Measurements from ENCODE around the gene TRIO. TPM values are rescaled to one million over a fixed set of nuclear protein-coding genes. Genes with fewer than 3 reads are reported as not detected.

TRIO gene
- total and polyA plus RNA-seq, 2 of the 8 experiments (the other 6 are each of a cell fraction or from before 2014, with no cell fraction given): 35.1 to 69.1 TPM

GRCh38 chr5:14215901-14216300 is 72.8 kb downstream of the TRIO start (continued):
- no peak for TF ChIP-seq GABPA (IDR thresholded peaks at IDR 0.05; ENCODE audit: borderline replicate concordance, insufficient read depth, low read length)
